ENCODE measurements around the gene DYDC2. TPM values are rescaled to one million over a fixed set of nuclear protein-coding genes. Genes with fewer than 3 reads are reported as not detected.

DYDC2 gene
- total and polyA plus RNA-seq, 2 donors (not counting 1 experiment from before 2014, with no cell fraction given) = not detected

- Histone ChIP-seq H3K4me1 (ENCODE audit: control insufficient read depth, extremely low read depth, insufficient read depth, low read length) (no peaks in the 10 kb centered on the region), H3K9me3 (ENCODE audit: control insufficient read depth, insufficient read depth, low read depth, low read length) (no peaks in the 10 kb centered on the region), H3K36me3 (ENCODE audit: control insufficient read depth, insufficient read depth, low read length) (no peaks in the 10 kb centered on the region), H3K27ac (ENCODE audit: insufficient read depth, low read length) (no peak overlapping the region), H3K4me3 (replicated peaks in 1 of 4; ENCODE audit: control extremely low read depth in 1 of 4, insufficient read depth in 1 of 4, low read depth in 3 of 4, low read length in 4 of 4) (no peak overlapping the region), H3K79me2 (ENCODE audit: control insufficient read depth, insufficient read depth, low read length) (no peaks in the 10 kb centered on the region), H3K27me3 (ENCODE audit: control insufficient read depth, insufficient read depth, low read length) (peaks cover 10% of the 10 kb centered on the region), H3K9ac (ENCODE audit: insufficient read depth, low read length) (no peak overlapping the region), H3K4me2 (ENCODE audit: extremely low read depth, insufficient read depth, low read length) (no peak overlapping the region), H2AFZ (ENCODE audit: low read length) (no peak overlapping the region), H4K20me1 (ENCODE audit: control insufficient read depth, extremely low read depth, insufficient read depth, low read length) (no peaks in the 10 kb centered on the region)
- TF ChIP-seq CTCF (conservative IDR thresholded peaks at IDR 0.05 in 1 of 2, IDR thresholded peaks at IDR 0.05 in 1 of 2; ENCODE audit: low read depth in 1 of 2, low read length in 2 of 2) (no peak), EZH2 (IDR thresholded peaks at IDR 0.05; ENCODE audit: low read length, missing control alignments) (no peak)
- DNase-seq (ENCODE audit: low read depth in 2 of 2) = no peak
These were observed 3.1 kb downstream of the DYDC2 start for GRCh38 chr10:80359644-80360043.

- no peaks in the 10 kb centered on the region for H3K36me3 ChIP-seq (ENCODE audit: control insufficient read depth, insufficient read depth, low read length)
- TF ChIP-seq CTCF (conservative IDR thresholded peaks at IDR 0.05 in 1 of 2, IDR thresholded peaks at IDR 0.05 in 1 of 2; ENCODE audit: low read depth in 1 of 2, low read length in 2 of 2) = no peak
- no peak for TF ChIP-seq EZH2 (IDR thresholded peaks at IDR 0.05; ENCODE audit: low read length, missing control alignments)
- no peaks in the 10 kb centered on the region for H3K79me2 ChIP-seq (ENCODE audit: control insufficient read depth, insufficient read depth, low read length)
- H3K9ac ChIP-seq (ENCODE audit: insufficient read depth, low read length) = no peak overlapping the region
- H3K4me2 ChIP-seq (ENCODE audit: extremely low read depth, insufficient read depth, low read length) = no peak overlapping the region
- no peak for DNase-seq (ENCODE audit: low read depth in 2 of 2)
- no peak overlapping the region for H3K27ac ChIP-seq (ENCODE audit: insufficient read depth, low read length)
- no peaks in the 10 kb centered on the region for H3K9me3 ChIP-seq (ENCODE audit: control insufficient read depth, insufficient read depth, low read depth, low read length)
- H3K4me1 ChIP-seq (ENCODE audit: control insufficient read depth, extremely low read depth, insufficient read depth, low read length) = no peaks in the 10 kb centered on the region
- no peak overlapping the region for H2AFZ ChIP-seq (ENCODE audit: low read length)
- H4K20me1 ChIP-seq (ENCODE audit: control insufficient read depth, extremely low read depth, insufficient read depth, low read length) = no peaks in the 10 kb centered on the region
- no peaks in the 10 kb centered on the region for H3K27me3 ChIP-seq (ENCODE audit: control insufficient read depth, insufficient read depth, low read length)
- H3K4me3 ChIP-seq (replicated peaks in 1 of 4; ENCODE audit: control extremely low read depth in 1 of 4, insufficient read depth in 1 of 4, low read depth in 3 of 4, low read length in 4 of 4) = no peak overlapping the region
These were observed 8.9 kb downstream of the DYDC2 start for GRCh38 chr10:80365510-80365909.

- H3K9me3 ChIP-seq (ENCODE audit: control insufficient read depth, insufficient read depth, low read depth, low read length) = no peaks in the 10 kb centered on the region
- no peak overlapping the region for H3K4me3 ChIP-seq (replicated peaks in 1 of 4; ENCODE audit: control extremely low read depth in 1 of 4, insufficient read depth in 1 of 4, low read depth in 3 of 4, low read length in 4 of 4)
- TF ChIP-seq EZH2 (IDR thresholded peaks at IDR 0.05; ENCODE audit: low read length, missing control alignments) (no peak), CTCF (conservative IDR thresholded peaks at IDR 0.05 in 1 of 2, IDR thresholded peaks at IDR 0.05 in 1 of 2; ENCODE audit: low read depth in 1 of 2, low read length in 2 of 2) (no peak)
- H4K20me1 ChIP-seq (ENCODE audit: control insufficient read depth, extremely low read depth, insufficient read depth, low read length) = no peaks in the 10 kb centered on the region
- H3K4me2 ChIP-seq (ENCODE audit: extremely low read depth, insufficient read depth, low read length) = no peak overlapping the region
- H3K4me1 ChIP-seq (ENCODE audit: control insufficient read depth, extremely low read depth, insufficient read depth, low read length) = no peaks in the 10 kb centered on the region
- H3K27me3 ChIP-seq (ENCODE audit: control insufficient read depth, insufficient read depth, low read length) = no peaks in the 10 kb centered on the region
- no peaks in the 10 kb centered on the region for H3K36me3 ChIP-seq (ENCODE audit: control insufficient read depth, insufficient read depth, low read length)
- H3K27ac ChIP-seq (ENCODE audit: insufficient read depth, low read length) = no peak overlapping the region
- DNase-seq (ENCODE audit: low read depth in 2 of 2) = no peak
- H3K9ac ChIP-seq (ENCODE audit: insufficient read depth, low read length) = no peak overlapping the region
- H3K79me2 ChIP-seq (ENCODE audit: control insufficient read depth, insufficient read depth, low read length) = no peaks in the 10 kb centered on the region
- no peak overlapping the region for H2AFZ ChIP-seq (ENCODE audit: low read length)
These were observed 14.9 kb downstream of the DYDC2 start for GRCh38 chr10:80371467-80371866.
